GM12891 (cell line): ENCODE measurements around the gene ANGEL1.

Source experiments
- POLR2A ChIP-seq: IDR thresholded peaks from 2 replicates; pipeline ENCODE4 v1.6.1; 2011; ENCODE audit warnings: low read depth, low read length, control low read depth
- POLR2AphosphoS5 ChIP-seq: IDR thresholded peaks from 2 replicates; pipeline ENCODE4 v1.6.1; 2011; ENCODE audit warnings: low read depth, low read length, control low read depth
- TAF1 ChIP-seq: IDR thresholded peaks from 2 replicates; pipeline ENCODE4 v1.6.1; 2011; ENCODE audit warnings: low read depth, low read length, control low read depth

DNA sequence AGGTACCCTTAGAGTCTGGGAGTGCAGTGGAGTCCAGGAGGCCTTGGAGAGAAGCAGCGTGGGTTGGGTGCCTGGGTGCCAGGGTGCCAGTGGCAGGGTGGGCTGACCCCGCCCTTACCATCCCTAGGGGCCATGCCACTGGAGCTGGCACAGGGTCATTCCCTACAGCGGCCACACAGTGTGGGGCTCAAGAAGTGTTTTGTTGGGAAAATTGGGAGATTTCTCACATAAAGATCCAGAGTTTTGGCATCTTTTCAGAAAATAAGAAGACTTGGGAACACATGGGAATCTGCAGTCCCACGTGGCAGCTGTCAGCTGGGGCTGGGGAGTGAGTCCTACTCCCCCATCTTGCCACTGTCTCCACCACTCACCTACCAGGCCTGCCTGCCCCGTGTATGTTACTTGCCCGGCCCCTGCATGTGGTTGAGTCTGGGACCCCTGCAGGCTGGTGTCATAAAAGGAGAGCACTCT, 47.2 kb downstream of the ANGEL1 start:
- TF ChIP-seq TAF1 (no peak), POLR2A (no peak), POLR2AphosphoS5 (no peak)
